Ishikawa (cell line): ENCODE measurements around the gene CTRB2.

Experiments used
- CEBPB ChIP-seq: IDR thresholded peaks from 2 replicates; pipeline ENCODE4 v1.6.1; 2012
- CREB1 ChIP-seq: IDR thresholded peaks from 2 replicates; pipeline ENCODE4 v1.6.1; 2012; ENCODE audit warnings: low read depth
- EGR1 ChIP-seq: IDR thresholded peaks from 2 replicates; pipeline ENCODE4 v1.6.1; 2012
- EP300 ChIP-seq: IDR thresholded peaks from 2 replicates; pipeline ENCODE4 v1.6.1; 2012; ENCODE audit warnings: borderline replicate concordance
- FOXM1 ChIP-seq: IDR thresholded peaks from 2 replicates; pipeline ENCODE4 v1.6.1; 2012; ENCODE audit warnings: low read depth, borderline replicate concordance
- NFIC ChIP-seq: IDR thresholded peaks from 2 replicates; pipeline ENCODE4 v1.6.1; 2012
- RAD21 ChIP-seq: IDR thresholded peaks from 2 replicates; pipeline ENCODE4 v1.6.1; 2012; ENCODE audit warnings: low read depth
- REST ChIP-seq: IDR thresholded peaks from 2 replicates; pipeline ENCODE4 v1.6.1; 2012; ENCODE audit warnings: low read depth, mild to moderate bottlenecking
- TAF1 ChIP-seq: IDR thresholded peaks from 2 replicates; pipeline ENCODE4 v1.6.1; 2012; ENCODE audit warnings: low read depth, mild to moderate bottlenecking
- TCF12 ChIP-seq: IDR thresholded peaks from 2 replicates; pipeline ENCODE4 v1.6.1; 2012; ENCODE audit warnings: low read depth
- TEAD4 ChIP-seq: IDR thresholded peaks from 2 replicates; pipeline ENCODE4 v1.6.1; 2012
- YY1 ChIP-seq: IDR thresholded peaks from 2 replicates; pipeline ENCODE4 v1.6.1; 2012; ENCODE audit warnings: low read depth
- ZBTB7A ChIP-seq: IDR thresholded peaks from 2 replicates; pipeline ENCODE4 v1.6.1; 2012; ENCODE audit warnings: low read depth
- TF ChIP-seq, protein P1 (sequence below): IDR thresholded peaks from 2 replicates; pipeline ENCODE4 v1.6.1; 2012
- TF ChIP-seq, protein P2 (sequence below): IDR thresholded peaks from 2 replicates; pipeline ENCODE4 v1.6.1; 2012

Gene CTRB2

GRCh38 chr16:75217389-75217851, 10.5 kb upstream of the CTRB2 start:
- TF ChIP-seq EGR1 (no peak), CREB1 (no peak), FOXM1 (no peak), TCF12 (no peak), RAD21 (no peak)
- TF ChIP-seq, protein P1, sequence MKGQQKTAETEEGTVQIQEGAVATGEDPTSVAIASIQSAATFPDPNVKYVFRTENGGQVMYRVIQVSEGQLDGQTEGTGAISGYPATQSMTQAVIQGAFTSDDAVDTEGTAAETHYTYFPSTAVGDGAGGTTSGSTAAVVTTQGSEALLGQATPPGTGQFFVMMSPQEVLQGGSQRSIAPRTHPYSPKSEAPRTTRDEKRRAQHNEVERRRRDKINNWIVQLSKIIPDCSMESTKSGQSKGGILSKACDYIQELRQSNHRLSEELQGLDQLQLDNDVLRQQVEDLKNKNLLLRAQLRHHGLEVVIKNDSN = no peak

DNA sequence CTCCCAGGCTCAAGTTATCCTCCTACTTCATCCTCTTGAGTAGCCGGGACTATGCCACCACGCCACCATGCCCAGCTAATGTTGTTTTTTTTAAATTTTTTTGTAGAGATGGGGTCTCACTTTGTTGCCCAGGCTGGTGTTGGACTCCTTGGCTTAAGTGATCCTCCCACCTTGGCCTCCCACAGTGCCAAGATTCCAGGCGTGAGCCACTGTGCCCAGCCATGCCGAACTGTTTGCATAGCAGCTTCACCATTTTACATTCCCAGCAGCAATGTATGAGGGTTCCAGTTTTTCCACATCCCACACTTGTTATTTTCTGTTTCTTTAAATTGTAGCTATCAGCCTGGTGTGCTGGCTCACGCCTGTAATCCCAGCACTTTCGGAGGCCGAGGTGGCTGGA, 9.6 kb upstream of the CTRB2 start:
- TF ChIP-seq CEBPB (no peak), RAD21 (no peak), NFIC (no peak), REST (no peak)

GRCh38 chr16:75216127-75216526, 9.2 kb upstream of the CTRB2 start:
- TF ChIP-seq, protein P2, sequence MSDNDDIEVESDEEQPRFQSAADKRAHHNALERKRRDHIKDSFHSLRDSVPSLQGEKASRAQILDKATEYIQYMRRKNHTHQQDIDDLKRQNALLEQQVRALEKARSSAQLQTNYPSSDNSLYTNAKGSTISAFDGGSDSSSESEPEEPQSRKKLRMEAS = no peak
- TF ChIP-seq EP300 (no peak), RAD21 (no peak), REST (no peak), TAF1 (no peak), TCF12 (no peak), NFIC (no peak), YY1 (no peak), EGR1 (no peak)

DNA sequence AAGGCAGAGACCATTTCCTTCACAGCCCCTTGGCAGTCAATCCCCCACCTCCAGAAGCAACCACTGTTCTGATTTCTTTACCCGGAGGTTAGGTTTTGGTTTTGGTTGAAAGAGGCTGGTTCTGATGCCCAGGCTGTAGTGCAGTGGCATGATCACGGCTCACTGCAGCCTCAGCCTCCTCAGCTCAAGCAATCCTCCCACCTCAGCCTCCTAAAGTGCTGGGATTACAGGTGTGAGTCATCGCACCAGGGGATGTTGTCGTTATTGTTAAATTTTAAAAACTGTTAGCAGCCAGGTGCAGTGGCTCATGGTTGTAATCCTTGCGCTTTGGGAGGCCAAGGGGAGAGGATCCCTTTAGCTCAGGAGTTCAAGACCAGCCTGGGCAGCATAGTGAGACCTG, 3.0 kb upstream of the CTRB2 start:
- no peak for TF ChIP-seq REST
- TF ChIP-seq, protein P2 = no peak
- TF ChIP-seq TEAD4 = no peak
- TF ChIP-seq NFIC = no peak

DNA sequence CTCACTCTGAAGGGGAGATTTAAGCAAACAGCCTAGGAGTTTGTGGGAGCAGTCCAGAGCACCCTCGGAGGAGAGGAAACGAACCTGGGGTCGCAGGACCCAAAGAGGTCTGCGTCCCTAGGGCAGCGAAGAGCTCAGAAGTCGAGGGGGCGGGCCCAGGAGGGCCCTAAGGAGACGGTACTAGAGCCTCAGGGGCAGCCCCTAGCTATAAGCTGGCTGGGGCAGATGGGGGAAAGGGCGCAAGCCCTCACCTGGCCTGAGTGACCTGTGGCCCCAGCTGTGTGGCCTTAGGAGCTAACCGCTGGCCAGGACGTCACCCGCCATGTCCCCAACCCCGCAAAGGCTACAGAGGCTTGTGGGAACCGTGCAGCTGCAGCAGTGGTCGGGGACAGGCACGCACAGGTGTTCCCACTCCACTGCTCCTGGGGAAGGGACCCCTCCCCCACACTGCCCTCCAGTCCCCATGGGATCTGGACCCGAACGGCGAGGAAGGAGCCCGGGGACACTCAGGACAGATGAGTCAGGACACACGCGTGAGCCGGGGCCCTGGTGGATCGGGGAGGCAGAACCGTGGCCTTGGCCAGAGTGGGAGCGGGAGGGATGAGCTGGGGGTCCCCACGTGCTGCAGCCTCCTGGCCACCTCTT, 2.0 kb upstream of the CTRB2 start:
- TF ChIP-seq TAF1 (no peak), TCF12 (no peak), EP300 (no peak)
- TF ChIP-seq, protein P1 = no peak

GRCh38 chr16:75208242-75208825, 1.4 kb upstream of the CTRB2 start:
- no peak for TF ChIP-seq REST
- TF ChIP-seq, protein P2 = no peak
- TF ChIP-seq NFIC = no peak
- TF ChIP-seq ZBTB7A = no peak
- TF ChIP-seq, protein P1 = no peak
- TF ChIP-seq TAF1 = no peak
- no peak for TF ChIP-seq CREB1
- TF ChIP-seq FOXM1 = no peak
- no peak for TF ChIP-seq EGR1
